Amniotic stem cell (primary cell): ENCODE measurements around the gene NAB2.
"Not testable (repeated sequence)": the region's sequence is repeated elsewhere in the genome, so short reads cannot be mapped to it uniquely, and the experiment has no call there.

Experiments used
- DNase-seq: peaks from one replicate; lab custom pipeline; 2025; lab: John Stamatoyannopoulos, UW

Gene NAB2

GRCh38 chr12:57112492-57113294 lies 23.8 kb downstream of the NAB2 start:
- DNase-seq: peak; percentile 82

- no peak for DNase-seq
Measured at GRCh38 chr12:57116580-57117281, 27.8 kb downstream of the NAB2 start.

- no peak for DNase-seq
Measured at GRCh38 chr12:57118711-57119271, 29.9 kb downstream of the NAB2 start.

- no peak for DNase-seq
Measured at GRCh38 chr12:57119294-57120085, 30.6 kb downstream of the NAB2 start.

- DNase-seq: not testable (repeated sequence)
Measured at GRCh38 chr12:57120718-57121117, 31.8 kb downstream of the NAB2 start.

- no peak for DNase-seq
Measured at GRCh38 chr12:57123813-57124212, 34.9 kb downstream of the NAB2 start.

- DNase-seq: peak; percentile 58
Measured at GRCh38 chr12:57124261-57124877, 35.5 kb downstream of the NAB2 start.

GRCh38 chr12:57126061-57126460 lies 37.1 kb downstream of the NAB2 start:
- no peak for DNase-seq

GRCh38 chr12:57126561-57126960 lies 37.6 kb downstream of the NAB2 start:
- no peak for DNase-seq

- DNase-seq: no peak
Measured at GRCh38 chr12:57127101-57127725, 38.3 kb downstream of the NAB2 start.

GRCh38 chr12:57127726-57128518 lies 39.0 kb downstream of the NAB2 start, which contains the start of gene LRP1:
Gene LRP1, plus strand, starts transcription at chr12:57128483. Its CDS starts 482 bp downstream, at chr12:57128965.
- DNase-seq: peak; percentile 74

GRCh38 chr12:57128519-57129247 lies 39.8 kb downstream of the NAB2 start:
- no peak for DNase-seq

- DNase-seq: no peak
Measured at GRCh38 chr12:57129321-57129842, 40.5 kb downstream of the NAB2 start.

GRCh38 chr12:57129889-57130288 lies 41.0 kb downstream of the NAB2 start:
- no peak for DNase-seq

- no peak for DNase-seq
Measured at GRCh38 chr12:57130941-57131340, 42.0 kb downstream of the NAB2 start.

- no peak for DNase-seq
Measured at GRCh38 chr12:57131896-57132744, 43.2 kb downstream of the NAB2 start.

- no peak for DNase-seq
Measured at GRCh38 chr12:57133013-57133569, 44.2 kb downstream of the NAB2 start.

- DNase-seq: no peak
Measured at GRCh38 chr12:57133916-57134315, 45.0 kb downstream of the NAB2 start.
